ENCODE data around the gene UBALD2.

Gene UBALD2

GRCh38 chr17:76307299-76307965, 42.3 kb downstream of the UBALD2 start:
- in situ Hi-C loops (cut with HindIII; ENCODE audit: low sequenced_read_pairs): no loop called here

GRCh38 chr17:76307966-76308338, 42.8 kb downstream of the UBALD2 start, which contains the start of gene QRICH2:
QRICH2 (minus strand) TSS chr17:76308276; CDS start chr17:76307998, 278 bp downstream.
- in situ Hi-C loops (cut with HindIII; ENCODE audit: low sequenced_read_pairs): no loop called here

GRCh38 chr17:76309461-76309860, 44.3 kb downstream of the UBALD2 start:
- in situ Hi-C loops (cut with HindIII; ENCODE audit: low sequenced_read_pairs): no loop called here

GRCh38 chr17:76312735-76313134, 47.6 kb downstream of the UBALD2 start:
- in situ Hi-C loops (cut with HindIII; ENCODE audit: low sequenced_read_pairs): loop anchor here (5.0 kb wide), 1 partner anchor 40 kb away; the partner anchor contains the start of gene PRPSAP1

GRCh38 chr17:76314392-76315227, 49.5 kb downstream of the UBALD2 start:
- in situ Hi-C loops (cut with HindIII; ENCODE audit: low sequenced_read_pairs): loop anchor here (5.0 kb wide), 1 partner anchor 38 kb away; the partner anchor contains the start of gene PRPSAP1

GRCh38 chr17:76317535-76317934, 52.4 kb downstream of the UBALD2 start:
- in situ Hi-C loops (cut with HindIII; ENCODE audit: low sequenced_read_pairs): no loop called here

DNA sequence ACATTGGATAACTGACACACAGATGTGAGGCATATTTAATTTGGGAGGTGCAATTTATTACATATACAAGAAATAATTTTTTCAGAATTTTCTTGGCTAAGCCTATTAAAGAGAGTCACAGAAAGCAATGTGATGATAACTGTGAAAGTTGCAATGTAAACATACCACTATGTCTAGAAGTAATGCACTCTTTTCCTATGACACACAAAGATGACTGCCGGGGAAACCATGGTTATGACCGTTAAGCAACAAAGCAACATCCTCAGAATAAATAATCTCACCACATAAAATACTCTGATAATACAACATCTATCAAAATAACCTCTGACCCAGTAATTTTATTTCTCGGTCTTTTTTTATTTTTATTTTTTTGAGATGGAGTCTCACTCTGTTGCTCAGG, 53.4 kb downstream of the UBALD2 start:
- in situ Hi-C loops (cut with HindIII; ENCODE audit: low sequenced_read_pairs): no loop called here

Measured in endothelial cell of hepatic sinusoid (primary cell).